Vagina (tissue), 2 donors: ENCODE results near the gene CUX1.

Experiments used
- POLR2A ChIP-seq, 2 donors: fragments of 450-650 bp; IDR thresholded peaks; one replicate each; pipeline ENCODE4 v1.6.1; 2017; ENCODE audit warnings: antibody characterized with exemption in 2 of 2, mild to moderate bottlenecking in 2 of 2, moderate library complexity in 2 of 2
- POLR2AphosphoS5 ChIP-seq, 2 donors: sonication (generic); formaldehyde crosslinking; IDR thresholded peaks; one replicate each; pipeline ENCODE4 v1.9.0; 2017; ENCODE audit warnings: antibody characterized with exemption in 2 of 2, mild to moderate bottlenecking in 2 of 2, low read depth in 1 of 2; ENCODE audit not compliant: insufficient read depth in 1 of 2
- TF ChIP-seq, protein P1 (sequence below), 3 experiments: fragments of 450-650 bp in 2 of 3; fragments of 200-600 bp in 1 of 3; sonication (generic) in 1 of 3; IDR thresholded peaks; one replicate each; pipeline ENCODE4 v1.5.1; 2017 to 2019; ENCODE audit warnings: antibody characterized with exemption in 3 of 3, mild to moderate bottlenecking in 2 of 3, moderate library complexity in 2 of 3

- TF ChIP-seq, protein P1, sequence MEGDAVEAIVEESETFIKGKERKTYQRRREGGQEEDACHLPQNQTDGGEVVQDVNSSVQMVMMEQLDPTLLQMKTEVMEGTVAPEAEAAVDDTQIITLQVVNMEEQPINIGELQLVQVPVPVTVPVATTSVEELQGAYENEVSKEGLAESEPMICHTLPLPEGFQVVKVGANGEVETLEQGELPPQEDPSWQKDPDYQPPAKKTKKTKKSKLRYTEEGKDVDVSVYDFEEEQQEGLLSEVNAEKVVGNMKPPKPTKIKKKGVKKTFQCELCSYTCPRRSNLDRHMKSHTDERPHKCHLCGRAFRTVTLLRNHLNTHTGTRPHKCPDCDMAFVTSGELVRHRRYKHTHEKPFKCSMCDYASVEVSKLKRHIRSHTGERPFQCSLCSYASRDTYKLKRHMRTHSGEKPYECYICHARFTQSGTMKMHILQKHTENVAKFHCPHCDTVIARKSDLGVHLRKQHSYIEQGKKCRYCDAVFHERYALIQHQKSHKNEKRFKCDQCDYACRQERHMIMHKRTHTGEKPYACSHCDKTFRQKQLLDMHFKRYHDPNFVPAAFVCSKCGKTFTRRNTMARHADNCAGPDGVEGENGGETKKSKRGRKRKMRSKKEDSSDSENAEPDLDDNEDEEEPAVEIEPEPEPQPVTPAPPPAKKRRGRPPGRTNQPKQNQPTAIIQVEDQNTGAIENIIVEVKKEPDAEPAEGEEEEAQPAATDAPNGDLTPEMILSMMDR (IDR thresholded peaks at IDR 0.05) = no peak
- TF ChIP-seq POLR2AphosphoS5 (IDR thresholded peaks at IDR 0.05; ENCODE audit: insufficient read depth in 1 of 2, low read depth in 1 of 2) (no peak), POLR2A (IDR thresholded peaks at IDR 0.05) (no peak)
Measured at GRCh38 chr7:102239206-102239820, 421.9 kb downstream of the CUX1 start.
